Measurements from ENCODE around the gene PIH1D1.
A peak's percentile ranks its signal among the peaks of the same experiment; 100 is the strongest.

PIH1D1 gene

GRCh38 chr19:49413348-49413747 is 38.3 kb downstream of the PIH1D1 start:
- Mint-ChIP-seq H3K36me3 (ENCODE audit: insufficient read depth) (no peaks in the 10 kb centered on the region), H3K27me3 (peaks cover 31% of the 10 kb centered on the region), H3K4me1 (peaks cover 26% of the 10 kb centered on the region), H3K4me3 (no peak overlapping the region), H3K9me3 (no peaks in the 10 kb centered on the region), H3K27ac (ENCODE audit: low read depth) (no peak overlapping the region)
- DNase-seq (ENCODE audit: low spot score in 2 of 2) = no peak
- no peak for ATAC-seq (replicated peaks; ENCODE audit: extremely low read depth, poor library complexity, severe bottlenecking)

DNA sequence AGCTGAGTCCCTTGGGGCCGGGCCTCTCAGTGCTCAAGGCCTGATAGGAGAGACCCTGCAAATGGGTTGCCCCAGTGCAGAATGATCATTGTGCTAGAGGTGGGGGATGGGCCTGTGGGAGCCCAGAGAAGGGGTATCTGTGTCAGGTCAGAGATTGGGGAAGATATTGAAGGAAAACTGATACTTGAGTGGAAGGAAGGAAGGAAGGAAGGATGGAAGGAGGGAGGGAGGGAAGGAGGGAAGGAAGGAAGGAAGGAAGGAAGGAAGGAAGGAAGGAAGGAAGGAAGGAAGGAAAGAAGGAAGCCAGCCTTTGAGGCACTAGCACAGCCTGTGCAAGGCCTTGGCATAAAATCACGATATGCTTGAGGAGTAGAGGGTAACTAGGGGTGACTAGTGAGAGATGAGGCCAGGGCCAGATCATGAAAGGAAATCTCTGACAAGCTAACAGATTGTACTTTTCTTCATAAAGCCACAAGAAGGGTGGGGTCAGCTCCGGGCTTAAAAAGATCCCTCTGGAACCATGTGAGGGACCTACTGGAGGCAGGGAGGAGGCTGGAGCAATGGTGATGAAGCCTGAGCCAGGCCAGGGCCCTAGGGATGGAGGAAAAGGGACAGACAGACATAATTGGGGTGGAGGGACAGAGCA is 39.8 kb downstream of the PIH1D1 start:
- peaks cover 36% of the 10 kb centered on the region for H3K4me1 Mint-ChIP-seq
- peak overlapping the region; percentile 68 for H3K27ac Mint-ChIP-seq (ENCODE audit: low read depth)
- H3K9me3 Mint-ChIP-seq = no peaks in the 10 kb centered on the region
- DNase-seq (ENCODE audit: low spot score in 2 of 2) = no peak
- H3K36me3 Mint-ChIP-seq (ENCODE audit: insufficient read depth) = peaks cover 2% of the 10 kb centered on the region
- no peak for ATAC-seq (replicated peaks; ENCODE audit: extremely low read depth, poor library complexity, severe bottlenecking)
- H3K4me3 Mint-ChIP-seq = no peak overlapping the region
- peaks cover 16% of the 10 kb centered on the region for H3K27me3 Mint-ChIP-seq

GRCh38 chr19:49409441-49410029 is 42.1 kb downstream of the PIH1D1 start:
- Mint-ChIP-seq H3K27me3 (no peaks in the 10 kb centered on the region), H3K9me3 (no peaks in the 10 kb centered on the region), H3K4me3 (peak overlapping the region; percentile 35), H3K4me1 (peaks cover 36% of the 10 kb centered on the region), H3K27ac (ENCODE audit: low read depth) (peak overlapping the region; percentile 52), H3K36me3 (ENCODE audit: insufficient read depth) (peaks cover 2% of the 10 kb centered on the region)
- ATAC-seq (replicated peaks; ENCODE audit: extremely low read depth, poor library complexity, severe bottlenecking) (peak; percentile 52), DNase-seq (ENCODE audit: low spot score in 2 of 2) (no peak)

GRCh38 chr19:49408816-49409440 is 42.7 kb downstream of the PIH1D1 start:
- peaks cover 2% of the 10 kb centered on the region for H3K36me3 Mint-ChIP-seq (ENCODE audit: insufficient read depth)
- H3K4me3 Mint-ChIP-seq = peak overlapping the region; percentile 35

DNA sequence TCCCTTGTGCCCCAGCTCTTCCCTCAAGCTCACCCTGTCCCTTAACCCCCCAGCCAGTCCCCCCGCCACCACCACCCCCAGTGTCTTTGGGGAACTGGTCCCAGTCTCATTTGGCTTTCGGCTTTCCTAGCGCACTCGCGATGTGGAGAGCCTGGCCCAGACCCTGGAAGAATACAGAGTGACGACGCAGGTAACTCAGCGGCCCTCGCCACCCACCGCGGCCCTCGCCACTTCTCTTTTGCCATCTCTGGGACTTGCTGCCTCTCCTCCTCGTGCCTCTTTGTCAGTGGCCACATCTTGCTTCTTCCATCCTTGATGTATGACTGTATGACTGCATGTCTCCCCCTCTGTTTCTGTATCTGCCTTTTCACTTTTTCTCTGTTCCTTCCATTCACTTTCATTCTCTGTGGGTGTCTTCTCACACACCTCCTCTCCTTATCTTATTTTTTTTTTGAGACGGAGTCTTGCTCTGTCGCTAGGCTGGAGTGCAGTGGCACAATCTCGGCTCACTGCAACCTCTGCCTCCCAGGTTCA is 44.1 kb downstream of the PIH1D1 start:
- Mint-ChIP-seq H3K27ac (ENCODE audit: low read depth) (no peak overlapping the region), H3K27me3 (no peaks in the 10 kb centered on the region), H3K4me3 (no peak overlapping the region), H3K36me3 (ENCODE audit: insufficient read depth) (peaks cover 2% of the 10 kb centered on the region), H3K9me3 (no peaks in the 10 kb centered on the region), H3K4me1 (peaks cover 36% of the 10 kb centered on the region)
- DNase-seq (ENCODE audit: low spot score in 2 of 2) (no peak), ATAC-seq (replicated peaks; ENCODE audit: extremely low read depth, poor library complexity, severe bottlenecking) (no peak)

More at GRCh38 chr19:49408816-49409440, 42.7 kb downstream of the PIH1D1 start:
- Mint-ChIP-seq H3K27ac (ENCODE audit: low read depth) (peak overlapping the region; percentile 52), H3K9me3 (no peaks in the 10 kb centered on the region), H3K27me3 (no peaks in the 10 kb centered on the region), H3K4me1 (peaks cover 36% of the 10 kb centered on the region)
- no peak for DNase-seq (ENCODE audit: low spot score in 2 of 2)
- ATAC-seq (replicated peaks; ENCODE audit: extremely low read depth, poor library complexity, severe bottlenecking) = no peak

- DNase-seq (ENCODE audit: low spot score in 2 of 2) = no peak
- H3K9me3 Mint-ChIP-seq = no peaks in the 10 kb centered on the region
- peaks cover 36% of the 10 kb centered on the region for H3K4me1 Mint-ChIP-seq
- H3K27ac Mint-ChIP-seq (ENCODE audit: low read depth) = no peak overlapping the region
- H3K36me3 Mint-ChIP-seq (ENCODE audit: insufficient read depth) = peaks cover 2% of the 10 kb centered on the region
- no peaks in the 10 kb centered on the region for H3K27me3 Mint-ChIP-seq
- ATAC-seq (replicated peaks; ENCODE audit: extremely low read depth, poor library complexity, severe bottlenecking) = no peak
- no peak overlapping the region for H3K4me3 Mint-ChIP-seq
Observed at GRCh38 chr19:49407079-49407478, 44.5 kb downstream of the PIH1D1 start.

- Mint-ChIP-seq H3K36me3 (ENCODE audit: insufficient read depth) (peaks cover 3% of the 10 kb centered on the region), H3K27me3 (no peaks in the 10 kb centered on the region), H3K4me3 (no peak overlapping the region), H3K4me1 (peaks cover 12% of the 10 kb centered on the region), H3K27ac (ENCODE audit: low read depth) (no peak overlapping the region), H3K9me3 (no peaks in the 10 kb centered on the region)
- no peak for ATAC-seq (replicated peaks; ENCODE audit: extremely low read depth, poor library complexity, severe bottlenecking)
- no peak for DNase-seq (ENCODE audit: low spot score in 2 of 2)
Observed at GRCh38 chr19:49403404-49404187, 48.0 kb downstream of the PIH1D1 start.

DNA sequence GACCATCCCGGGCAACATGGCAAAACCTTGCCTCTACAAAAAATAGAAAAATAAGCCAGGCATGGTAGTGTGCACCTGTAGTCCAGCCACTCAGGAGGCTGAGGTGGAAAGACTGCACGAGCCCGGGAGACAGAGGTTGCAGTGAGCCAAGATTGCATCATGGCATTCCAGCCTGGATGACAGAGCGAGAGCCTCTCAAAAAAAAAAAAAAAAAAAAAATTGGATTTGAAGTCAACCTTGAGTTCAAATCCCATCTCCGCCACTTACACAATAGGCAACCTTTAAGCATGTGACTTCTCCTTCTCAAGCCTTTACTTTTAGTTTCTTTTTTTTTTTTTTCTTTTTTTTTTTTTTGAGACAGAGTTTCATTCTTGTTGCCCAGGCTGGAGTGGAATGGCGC is 51.6 kb downstream of the PIH1D1 start:
- DNase-seq (ENCODE audit: low spot score in 2 of 2) (no peak), ATAC-seq (replicated peaks; ENCODE audit: extremely low read depth, poor library complexity, severe bottlenecking) (no peak)
- no peaks in the 10 kb centered on the region for H3K4me1 Mint-ChIP-seq
- peaks cover 1% of the 10 kb centered on the region for H3K36me3 Mint-ChIP-seq (ENCODE audit: insufficient read depth)
- H3K9me3 Mint-ChIP-seq = no peaks in the 10 kb centered on the region
- H3K4me3 Mint-ChIP-seq = no peak overlapping the region
- no peaks in the 10 kb centered on the region for H3K27me3 Mint-ChIP-seq
- no peak overlapping the region for H3K27ac Mint-ChIP-seq (ENCODE audit: low read depth)

GRCh38 chr19:49398931-49399330 is 52.7 kb downstream of the PIH1D1 start:
- DNase-seq (ENCODE audit: low spot score in 2 of 2) = no peak
- Mint-ChIP-seq H3K9me3 (no peaks in the 10 kb centered on the region), H3K27me3 (no peaks in the 10 kb centered on the region), H3K4me1 (no peaks in the 10 kb centered on the region), H3K36me3 (ENCODE audit: insufficient read depth) (peaks cover 1% of the 10 kb centered on the region), H3K27ac (ENCODE audit: low read depth) (no peak overlapping the region), H3K4me3 (no peak overlapping the region)
- ATAC-seq (replicated peaks; ENCODE audit: extremely low read depth, poor library complexity, severe bottlenecking) = no peak

GRCh38 chr19:49398001-49398615 is 53.5 kb downstream of the PIH1D1 start:
- Mint-ChIP-seq H3K27me3 (no peaks in the 10 kb centered on the region), H3K9me3 (no peaks in the 10 kb centered on the region), H3K36me3 (ENCODE audit: insufficient read depth) (peaks cover 1% of the 10 kb centered on the region), H3K4me3 (no peak overlapping the region), H3K27ac (ENCODE audit: low read depth) (no peak overlapping the region), H3K4me1 (no peaks in the 10 kb centered on the region)
- ATAC-seq (replicated peaks; ENCODE audit: extremely low read depth, poor library complexity, severe bottlenecking) (no peak), DNase-seq (ENCODE audit: low spot score in 2 of 2) (no peak)

DNA sequence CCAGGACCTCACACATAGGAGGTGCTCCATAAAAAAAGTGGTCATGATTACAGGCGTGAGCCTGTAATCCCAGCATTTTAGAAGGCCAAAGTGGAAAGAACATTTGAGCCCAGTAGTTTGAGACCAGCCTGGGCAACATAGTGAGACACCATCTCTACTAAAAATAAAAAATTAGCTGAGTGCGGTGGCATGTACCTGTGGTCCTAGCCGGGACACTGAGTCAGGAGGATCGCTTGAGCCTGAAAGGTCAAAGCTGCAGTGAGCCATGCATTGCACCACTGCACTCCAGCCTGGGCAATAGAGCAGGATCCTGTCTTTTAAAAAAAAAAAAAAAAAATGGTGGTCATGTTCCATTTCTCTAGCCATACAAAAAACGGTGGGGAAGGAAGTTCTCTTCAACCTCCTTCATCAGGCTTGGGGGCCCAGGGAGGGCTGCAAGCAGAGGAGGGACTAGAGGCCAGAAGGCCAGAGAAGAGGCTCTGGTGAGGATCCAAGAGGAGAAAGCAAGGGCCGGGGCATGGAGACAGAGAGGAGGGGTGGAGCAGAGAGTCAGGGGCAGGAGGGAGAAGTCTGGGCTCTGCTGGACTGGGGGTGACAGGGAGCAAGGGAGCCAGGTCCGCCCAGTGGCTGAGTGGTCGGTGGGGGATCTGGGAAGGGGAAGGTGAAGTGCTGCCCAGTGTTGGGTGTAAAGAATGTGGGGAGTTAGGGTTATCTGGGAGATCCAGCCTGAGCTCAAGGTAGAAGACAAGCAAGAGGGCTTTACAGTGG is 54.7 kb downstream of the PIH1D1 start:
- no peak for ATAC-seq (replicated peaks; ENCODE audit: extremely low read depth, poor library complexity, severe bottlenecking)
- DNase-seq (ENCODE audit: low spot score in 2 of 2) = no peak
- Mint-ChIP-seq H3K4me3 (no peak overlapping the region), H3K9me3 (no peaks in the 10 kb centered on the region), H3K4me1 (peaks cover 5% of the 10 kb centered on the region), H3K36me3 (ENCODE audit: insufficient read depth) (peaks cover 1% of the 10 kb centered on the region), H3K27me3 (no peaks in the 10 kb centered on the region), H3K27ac (ENCODE audit: low read depth) (peak overlapping the region; percentile 69)
